AG08395 (cell line): Measurements from ENCODE around the gene HPS1.

Experiments used
- DNase-seq: peaks from one replicate; pipeline ENCODE4 v3.0.0; 2012; ENCODE audit warnings: mixed read lengths, low spot score

Gene HPS1

DNA sequence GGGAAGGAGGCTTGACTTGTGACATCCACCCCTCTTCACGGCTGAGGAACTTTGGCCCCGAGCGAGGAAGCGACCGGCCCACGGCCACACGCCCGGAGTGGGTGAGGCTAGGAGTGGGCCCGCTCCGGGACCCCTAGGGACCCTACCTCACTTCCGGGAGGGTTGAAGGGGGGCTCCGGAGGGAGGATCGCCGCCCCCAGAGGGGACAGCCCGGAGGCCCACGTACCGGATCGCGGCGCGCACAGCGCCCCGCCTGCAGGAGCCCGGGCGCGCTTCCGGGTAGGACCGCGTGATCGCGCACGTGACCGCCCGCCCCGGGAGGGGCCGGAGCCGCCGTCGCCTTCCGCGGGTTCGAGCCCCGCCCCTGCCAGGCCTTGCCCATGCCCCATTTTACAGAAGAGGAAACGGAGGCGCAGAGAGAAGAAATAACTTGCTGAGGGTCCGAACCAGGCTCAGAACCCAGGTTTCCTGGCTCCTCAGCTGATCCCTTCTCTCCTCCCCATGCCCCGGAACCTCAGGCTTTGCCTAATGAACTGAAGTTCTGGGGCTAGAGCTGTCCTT is at the start of gene HPS1:
Gene HPS1 (minus strand): TSS at position 275 of the 561 bp plus-strand sequence. CDS start 3,695 bp downstream, outside the sequence.
- DNase-seq = peak; percentile 94

GRCh38 chr10:98492763-98493162 is 46.0 kb upstream of the HPS1 start:
- DNase-seq = no peak

DNA sequence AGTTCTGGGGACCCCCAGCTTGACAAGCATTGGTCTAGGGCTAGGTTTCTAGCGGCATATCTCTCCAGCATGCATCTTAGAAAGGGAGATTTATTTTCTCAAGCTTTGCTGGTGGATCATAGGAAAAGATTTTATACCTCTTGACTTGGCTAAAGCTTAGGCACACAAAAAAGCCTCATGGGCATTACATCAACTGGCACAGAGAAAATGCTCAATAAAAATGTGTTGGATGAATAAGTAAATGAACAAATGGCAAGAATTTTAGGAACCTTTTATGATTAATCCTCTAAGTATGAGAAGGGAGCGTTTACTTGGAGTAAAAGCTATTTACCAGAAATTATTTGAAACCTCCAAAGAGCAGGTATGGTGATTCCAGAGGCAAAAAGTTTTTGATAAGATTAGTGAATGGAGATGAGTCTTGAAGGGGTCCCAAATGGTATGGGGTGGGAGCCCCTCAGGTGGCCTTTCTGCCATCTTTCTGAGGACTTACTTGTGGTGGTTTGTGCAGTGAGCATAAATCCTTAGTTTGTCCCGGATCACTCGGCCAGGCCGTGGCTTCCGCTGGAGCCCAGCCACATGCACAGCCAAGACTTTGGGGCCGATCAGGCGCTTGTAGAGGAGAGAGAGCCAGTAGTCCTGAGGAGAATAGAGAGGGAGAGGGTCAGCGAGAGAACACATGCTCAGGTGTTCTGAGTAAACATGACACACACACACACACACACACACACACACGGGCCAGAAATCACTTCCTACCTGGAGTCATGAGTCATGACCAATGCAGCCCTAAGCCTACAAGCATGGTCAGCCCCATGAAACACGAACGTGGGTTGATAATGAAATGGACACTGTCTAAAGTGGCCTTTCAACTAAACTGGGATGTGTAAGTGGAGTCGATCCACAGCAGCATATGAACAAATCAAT is 43.1 kb upstream of the HPS1 start:
- DNase-seq = no peak

- DNase-seq = no peak
Measured at GRCh38 chr10:98488669-98489430, 42.1 kb upstream of the HPS1 start.

DNA sequence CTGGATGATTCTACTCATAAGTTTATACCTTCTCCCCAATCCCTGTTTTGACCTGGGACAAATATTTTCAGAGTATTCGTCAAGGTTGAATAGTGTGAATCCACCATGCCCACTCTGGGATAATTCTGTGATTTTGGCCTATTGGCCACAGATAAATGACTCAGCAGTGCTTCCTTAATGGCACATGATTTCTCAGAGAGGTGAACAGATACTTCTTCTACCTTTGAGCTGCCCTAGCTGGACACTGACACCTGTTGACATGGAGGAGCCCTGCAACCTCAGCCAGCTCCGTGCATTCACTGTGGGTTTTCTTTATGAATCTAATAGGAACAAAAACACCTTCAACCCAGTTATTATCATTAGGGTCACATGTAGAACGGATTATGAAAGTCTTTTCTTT is 40.9 kb upstream of the HPS1 start:
- no peak for DNase-seq

DNA sequence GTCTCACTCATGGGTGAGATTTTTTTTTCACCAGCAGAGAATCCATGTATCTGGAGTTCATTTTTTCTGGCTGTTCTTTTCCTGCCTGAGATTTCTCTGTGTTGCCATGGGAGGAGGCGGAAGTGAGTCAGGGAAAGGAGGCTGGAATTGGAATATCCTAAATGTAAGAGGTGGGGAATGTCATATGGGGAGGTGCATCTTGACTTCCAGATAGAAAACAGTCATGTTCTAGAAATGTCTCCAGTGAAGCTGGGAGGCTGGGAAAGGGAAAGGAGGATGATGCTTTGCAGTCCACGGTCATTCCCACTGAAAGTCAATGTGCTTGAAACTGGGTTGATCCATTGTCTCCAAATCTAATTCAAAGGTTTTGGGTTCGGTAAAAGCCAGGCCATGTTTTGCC is 39.7 kb upstream of the HPS1 start:
- DNase-seq = peak; percentile 87

- peak; percentile 50 for DNase-seq
Measured at GRCh38 chr10:98485959-98486358, 39.2 kb upstream of the HPS1 start.

GRCh38 chr10:98483658-98484057 is 36.9 kb upstream of the HPS1 start:
- no peak for DNase-seq

- DNase-seq = no peak
Measured at GRCh38 chr10:98482096-98482495, 35.4 kb upstream of the HPS1 start.

DNA sequence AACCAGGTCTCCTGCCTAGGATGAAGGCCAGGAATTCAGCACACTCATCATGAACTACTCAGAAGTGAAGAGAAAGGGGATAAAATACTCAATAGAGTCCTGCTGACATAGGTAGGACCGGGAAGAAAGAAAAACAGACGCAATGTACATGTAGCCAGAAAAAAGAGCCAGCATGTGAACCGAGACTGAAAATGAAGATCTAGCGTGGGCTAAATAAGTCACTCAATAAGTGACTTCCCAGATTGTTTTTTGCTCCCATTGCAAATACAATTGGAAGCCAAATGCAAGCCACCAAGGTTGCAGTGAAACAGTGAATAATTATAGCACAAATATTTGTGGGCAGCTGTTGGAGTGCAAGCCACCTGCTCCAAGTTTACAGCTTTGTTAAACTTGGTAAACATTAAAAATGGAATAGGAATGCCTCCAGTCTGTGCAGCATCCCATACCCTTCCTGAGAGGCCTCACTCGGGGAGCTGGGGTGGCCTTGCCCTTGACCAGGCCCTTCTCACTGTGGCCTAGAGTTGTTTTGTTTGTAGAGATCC is 34.7 kb upstream of the HPS1 start:
- no peak for DNase-seq

- peak; percentile 35 for DNase-seq
Measured at GRCh38 chr10:98478430-98479222, 31.9 kb upstream of the HPS1 start.

DNA sequence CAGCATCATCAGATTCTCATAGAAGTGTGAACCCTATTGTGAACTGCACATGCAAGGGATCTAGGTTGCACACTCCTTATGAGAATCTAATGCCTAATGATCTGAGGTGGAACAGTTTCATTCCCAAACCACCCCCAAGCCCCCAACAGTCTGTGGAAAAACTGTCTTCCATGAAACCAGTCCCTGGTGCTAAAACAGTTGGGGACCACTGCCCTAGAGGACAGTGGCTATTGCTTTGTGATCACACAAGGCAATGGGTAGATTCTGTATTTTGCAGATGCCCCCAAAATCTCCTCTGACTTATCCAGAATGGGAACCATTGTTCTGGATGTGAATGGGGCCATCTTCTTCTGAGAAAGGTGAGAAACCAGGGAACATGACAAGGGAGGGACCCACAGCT is 31.1 kb upstream of the HPS1 start:
- no peak for DNase-seq

DNA sequence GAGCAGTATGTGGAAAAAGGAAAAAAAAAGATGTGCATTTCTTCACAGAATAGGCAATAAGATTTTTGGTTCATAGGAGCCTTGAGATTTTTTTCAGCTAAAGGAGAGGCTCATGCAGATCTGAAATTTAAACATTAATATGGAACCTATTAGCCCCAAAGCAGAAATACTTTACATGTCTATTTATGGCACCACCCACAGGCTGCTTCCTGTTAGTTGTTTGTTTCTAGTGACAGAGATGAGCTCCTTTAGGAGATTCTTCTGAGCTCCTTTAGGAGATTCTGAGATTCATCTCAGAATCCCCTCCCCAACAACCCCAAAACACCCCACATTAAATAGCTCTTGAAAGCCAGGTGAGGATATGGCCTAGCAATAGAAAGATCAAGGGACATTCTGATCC is 27.9 kb upstream of the HPS1 start:
- no peak for DNase-seq

DNA sequence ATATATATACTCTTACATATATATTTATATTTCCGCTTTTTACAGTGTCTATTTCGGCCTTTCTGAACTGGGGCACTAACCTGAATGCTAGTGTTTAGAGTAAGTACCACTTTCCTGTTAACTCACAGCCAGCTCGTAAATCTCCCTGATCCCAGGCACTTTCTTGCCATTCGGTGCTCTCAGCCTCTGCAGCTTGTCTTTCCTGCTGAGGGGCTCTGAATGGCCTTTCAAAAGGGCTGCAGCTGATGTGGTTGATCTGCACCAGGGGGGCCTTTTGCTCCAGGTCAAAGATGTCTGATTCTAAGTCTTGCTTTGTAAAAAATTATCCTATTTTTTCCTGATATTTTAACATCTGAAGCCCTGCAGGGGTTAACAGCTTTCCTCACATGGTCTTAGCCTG is 25.5 kb upstream of the HPS1 start:
- DNase-seq = no peak

- DNase-seq = no peak
Measured at GRCh38 chr10:98470850-98471249, 24.1 kb upstream of the HPS1 start.

- no peak for DNase-seq
Measured at GRCh38 chr10:98469001-98469931, 22.5 kb upstream of the HPS1 start.

DNA sequence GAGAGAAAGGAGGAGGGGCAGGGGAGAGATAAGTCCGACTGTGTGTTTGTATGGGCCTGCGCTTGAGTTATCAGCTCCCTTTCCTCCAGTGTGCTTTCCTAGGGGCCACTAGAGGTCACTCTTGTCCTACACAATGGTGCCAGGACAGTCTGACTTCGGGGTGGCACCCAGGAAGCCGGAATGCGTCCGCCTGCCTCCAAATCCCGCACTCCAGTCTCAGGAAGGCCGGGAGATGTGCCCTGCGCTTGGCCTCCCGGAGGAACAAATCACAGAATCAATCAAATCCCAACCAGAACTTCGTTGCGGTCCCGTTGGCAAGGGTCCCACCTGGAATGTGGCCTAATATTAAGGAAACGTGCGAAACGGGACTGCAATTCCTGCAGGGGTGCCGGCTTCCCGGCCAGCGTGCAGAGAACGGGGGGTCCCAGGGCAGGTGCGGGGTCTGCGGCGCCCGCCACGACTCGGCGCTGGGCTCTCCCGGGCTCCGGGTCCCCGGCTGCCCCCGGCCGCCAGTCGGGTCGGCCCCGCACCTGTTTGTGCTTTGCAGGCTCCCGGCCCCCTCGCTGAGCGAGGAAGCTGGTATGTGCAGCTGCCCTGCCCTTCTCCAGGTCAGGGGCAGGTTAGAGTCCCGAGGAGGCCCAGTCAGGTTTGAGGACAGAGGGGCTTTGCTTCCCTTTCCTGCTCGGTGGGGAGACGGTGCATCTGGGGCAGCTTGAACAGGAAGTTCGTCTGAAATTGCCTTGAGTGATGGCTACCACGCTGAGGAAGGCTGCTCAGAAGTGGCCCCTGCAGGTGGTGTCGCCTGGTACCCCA is 21.0 kb upstream of the HPS1 start:
- DNase-seq = peak; percentile 93

GRCh38 chr10:98466861-98467505 is 20.2 kb upstream of the HPS1 start:
- no peak for DNase-seq

GRCh38 chr10:98465866-98466265 is 19.1 kb upstream of the HPS1 start:
- DNase-seq = no peak
